ENCODE data around the gene ATG10.
"Not testable (repeated sequence)": the region's sequence is repeated elsewhere in the genome, so short reads cannot be mapped to it uniquely, and the experiment has no call there.

The ATG10 gene

DNA sequence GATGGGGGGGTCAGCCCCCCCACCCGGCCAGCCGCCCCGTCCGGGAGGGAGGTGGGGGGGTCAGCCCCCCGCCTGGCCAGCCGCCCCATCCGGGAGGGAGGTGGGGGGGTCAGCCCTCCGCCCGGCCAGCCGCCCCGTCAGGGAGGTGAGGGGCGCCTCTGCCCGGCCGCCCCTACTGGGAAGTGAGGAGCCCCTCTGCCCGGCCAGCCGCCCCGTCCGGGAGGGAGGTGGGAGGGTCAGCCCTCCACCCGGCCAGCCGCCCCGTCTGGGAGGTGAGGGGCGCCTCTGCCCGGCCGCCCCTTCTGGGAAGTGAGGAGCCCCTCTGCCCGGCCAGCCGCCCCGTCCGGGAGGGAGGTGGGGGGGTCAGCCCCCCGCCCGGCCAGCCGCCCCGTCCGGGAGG is 168.0 kb downstream of the ATG10 start:
- not testable (repeated sequence) for H3K9ac ChIP-seq (ENCODE audit: low read depth, low read length); H3K4me2 ChIP-seq (ENCODE audit: low read length); H3K4me3 ChIP-seq (ENCODE audit: low read length); H3K9me3 ChIP-seq (replicated peaks; ENCODE audit: low read length); H3K4me1 ChIP-seq (ENCODE audit: control insufficient read depth, insufficient read depth, low read length); H3K27me3 ChIP-seq (ENCODE audit: control insufficient read depth, insufficient read depth, low read length); H3K36me3 ChIP-seq (ENCODE audit: insufficient read depth, low read length)

DNA sequence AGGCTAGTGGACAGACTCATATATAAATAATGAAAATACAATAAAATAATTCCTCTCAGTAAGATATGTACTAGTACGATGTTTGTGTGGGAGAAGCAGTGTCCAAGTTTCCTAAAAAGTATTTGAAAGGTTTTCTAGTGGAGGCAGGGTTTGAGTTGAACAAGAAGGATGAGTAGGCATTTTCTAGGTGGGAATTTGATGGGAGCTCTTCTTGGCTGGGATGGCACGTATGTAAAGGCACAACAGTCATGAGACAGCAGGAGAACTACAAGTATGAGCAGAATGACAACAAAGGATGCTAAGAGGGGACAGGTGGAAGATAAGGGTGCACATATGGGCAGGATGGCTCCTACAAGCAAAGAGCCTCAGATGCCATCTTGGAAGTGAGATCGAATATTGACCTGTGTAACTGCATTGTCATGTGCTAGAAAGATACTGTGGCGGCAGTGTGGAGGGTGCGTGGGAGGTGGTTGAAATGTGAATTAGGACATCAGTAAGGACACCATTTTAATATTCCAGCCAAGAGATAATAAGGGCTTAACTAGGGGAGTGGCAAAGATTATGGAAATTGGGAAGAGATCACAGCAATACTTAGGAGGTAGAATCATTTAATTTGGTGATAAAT is 170.5 kb downstream of the ATG10 start:
- Histone ChIP-seq H3K9me3 (replicated peaks; ENCODE audit: low read length) (no peaks in the 10 kb centered on the region), H3K36me3 (ENCODE audit: insufficient read depth, low read length) (no peaks in the 10 kb centered on the region), H3K4me1 (ENCODE audit: control insufficient read depth, insufficient read depth, low read length) (no peaks in the 10 kb centered on the region)

DNA sequence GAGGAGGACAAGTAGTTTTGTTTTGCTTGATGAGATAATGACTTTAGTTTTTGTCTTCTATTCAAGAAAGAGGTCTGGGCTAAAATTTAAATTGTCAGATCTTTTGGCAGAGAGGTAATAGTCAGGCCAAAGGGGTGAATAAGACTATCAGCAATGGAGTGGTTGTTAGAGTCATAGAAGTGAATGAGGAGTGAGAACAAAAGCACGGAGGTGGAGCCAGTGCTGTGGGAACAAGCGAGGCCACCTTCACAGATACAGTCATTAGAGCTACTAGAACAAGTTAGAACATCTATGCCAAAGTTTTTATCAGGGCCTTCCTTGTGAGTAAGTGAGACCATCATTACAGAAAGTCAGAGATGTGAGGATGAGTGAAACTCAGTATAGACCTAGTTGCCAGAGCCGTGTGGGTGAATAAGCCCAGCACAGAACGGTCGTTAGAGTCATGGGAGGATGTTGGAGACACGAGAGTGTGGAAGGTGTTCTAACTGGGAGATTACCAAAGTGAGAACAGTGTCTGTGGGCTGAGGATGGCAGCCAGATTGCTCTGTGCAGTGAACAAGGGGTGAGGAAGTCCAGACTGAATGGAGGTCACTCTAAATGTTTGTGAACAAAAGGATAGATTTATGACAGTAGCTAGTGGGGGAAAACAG is 171.2 kb downstream of the ATG10 start:
- no peak overlapping the region for H3K4me2 ChIP-seq (ENCODE audit: low read length)
- no peak overlapping the region for H3K4me3 ChIP-seq (ENCODE audit: low read length)
- H3K27me3 ChIP-seq (ENCODE audit: control insufficient read depth, insufficient read depth, low read length): no peaks in the 10 kb centered on the region
- no peaks in the 10 kb centered on the region for H3K36me3 ChIP-seq (ENCODE audit: insufficient read depth, low read length)
- no peaks in the 10 kb centered on the region for H3K9me3 ChIP-seq (replicated peaks; ENCODE audit: low read length)
- peaks cover 3% of the 10 kb centered on the region for H3K4me1 ChIP-seq (ENCODE audit: control insufficient read depth, insufficient read depth, low read length)
- no peak overlapping the region for H3K9ac ChIP-seq (ENCODE audit: low read depth, low read length)

More for the DNA sequence above, 170.5 kb downstream of the ATG10 start:
- H3K4me2 ChIP-seq (ENCODE audit: low read length): no peak overlapping the region
- H3K4me3 ChIP-seq (ENCODE audit: low read length): no peak overlapping the region
- no peaks in the 10 kb centered on the region for H3K27me3 ChIP-seq (ENCODE audit: control insufficient read depth, insufficient read depth, low read length)
- H3K9ac ChIP-seq (ENCODE audit: low read depth, low read length): no peak overlapping the region

DNA sequence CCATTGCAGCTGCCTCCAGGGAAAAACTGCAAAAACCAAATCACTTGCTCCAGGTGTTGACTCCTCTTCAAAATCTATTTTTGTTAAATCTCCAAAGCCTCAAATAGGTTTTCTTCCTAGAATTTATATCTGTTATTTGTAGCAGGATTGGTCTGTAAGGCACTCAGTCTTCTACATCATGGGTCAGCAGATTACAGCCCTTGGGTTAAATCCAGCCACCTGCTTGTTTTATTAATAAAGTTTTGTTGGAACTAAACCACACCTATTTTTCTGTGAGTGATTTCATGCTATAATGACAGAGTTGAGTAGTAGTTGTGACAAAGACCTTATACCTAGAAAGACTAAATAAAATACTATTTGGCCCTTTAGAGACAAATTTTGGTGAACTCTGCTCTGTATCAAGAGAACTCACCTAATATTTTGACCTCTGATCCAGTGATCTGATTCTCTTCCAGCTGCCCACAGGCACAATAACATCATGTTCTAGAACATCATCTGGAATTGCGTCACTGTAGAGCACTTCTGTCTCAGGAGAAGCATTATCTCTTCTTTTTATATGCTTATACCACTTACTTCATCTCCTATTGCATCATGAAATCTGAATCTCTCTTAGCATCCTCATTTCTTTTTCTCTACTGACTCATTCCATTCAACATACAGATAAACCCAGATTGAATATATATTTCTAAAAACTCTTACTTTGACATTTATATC is 176.2 kb downstream of the ATG10 start:
- Histone ChIP-seq H3K36me3 (ENCODE audit: insufficient read depth, low read length) (no peaks in the 10 kb centered on the region), H3K4me2 (ENCODE audit: low read length) (no peak overlapping the region), H3K4me3 (ENCODE audit: low read length) (no peak overlapping the region), H3K9me3 (replicated peaks; ENCODE audit: low read length) (no peaks in the 10 kb centered on the region), H3K9ac (ENCODE audit: low read depth, low read length) (no peak overlapping the region), H3K4me1 (ENCODE audit: control insufficient read depth, insufficient read depth, low read length) (peaks cover 19% of the 10 kb centered on the region), H3K27me3 (ENCODE audit: control insufficient read depth, insufficient read depth, low read length) (no peaks in the 10 kb centered on the region)

DNA sequence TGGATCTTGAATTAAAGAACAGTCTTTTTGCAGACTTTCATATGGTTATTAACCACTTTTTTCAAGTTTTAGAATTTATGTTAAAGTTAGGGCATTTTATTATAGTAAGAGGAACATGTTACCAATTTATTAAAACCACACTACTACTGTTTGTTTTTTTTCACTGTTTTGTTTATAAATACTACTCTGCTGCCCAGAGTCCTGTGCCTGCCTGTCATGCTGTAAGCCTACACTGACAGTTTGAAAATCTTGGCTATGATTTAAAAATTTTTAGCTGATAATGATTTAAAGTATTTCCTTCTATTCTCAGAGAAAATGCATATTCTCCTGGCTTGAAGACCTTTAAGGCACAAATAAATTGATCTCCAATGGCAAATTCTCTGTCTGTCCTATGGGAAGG is 177.6 kb downstream of the ATG10 start:
- Histone ChIP-seq H3K9ac (ENCODE audit: low read depth, low read length) (no peak overlapping the region), H3K36me3 (ENCODE audit: insufficient read depth, low read length) (no peaks in the 10 kb centered on the region), H3K4me2 (ENCODE audit: low read length) (no peak overlapping the region), H3K4me1 (ENCODE audit: control insufficient read depth, insufficient read depth, low read length) (peaks cover 19% of the 10 kb centered on the region), H3K27me3 (ENCODE audit: control insufficient read depth, insufficient read depth, low read length) (no peaks in the 10 kb centered on the region), H3K9me3 (replicated peaks; ENCODE audit: low read length) (no peaks in the 10 kb centered on the region), H3K4me3 (ENCODE audit: low read length) (no peak overlapping the region)

DNA sequence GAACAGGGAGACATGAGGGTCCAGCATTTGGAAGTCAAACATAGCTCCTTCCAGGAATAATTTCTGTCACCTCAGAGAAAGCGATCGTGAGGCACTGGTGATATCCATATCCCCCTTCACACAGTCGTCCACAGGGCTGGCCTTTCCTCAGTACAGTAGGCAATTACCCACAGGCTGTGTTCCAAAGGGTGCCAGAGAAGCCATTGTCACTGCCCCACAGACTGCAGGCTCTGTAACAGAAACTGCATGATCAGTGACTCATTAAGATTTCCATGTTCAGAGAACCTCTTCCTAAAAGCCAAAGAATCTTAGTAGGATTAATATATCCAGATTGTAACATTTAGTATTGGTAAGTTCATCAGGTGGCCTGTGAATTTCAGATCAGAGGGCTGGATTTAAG is 178.7 kb downstream of the ATG10 start:
- Histone ChIP-seq H3K36me3 (ENCODE audit: insufficient read depth, low read length) (no peaks in the 10 kb centered on the region), H3K27me3 (ENCODE audit: control insufficient read depth, insufficient read depth, low read length) (no peaks in the 10 kb centered on the region), H3K9ac (ENCODE audit: low read depth, low read length) (no peak overlapping the region), H3K4me2 (ENCODE audit: low read length) (no peak overlapping the region), H3K4me3 (ENCODE audit: low read length) (no peak overlapping the region), H3K9me3 (replicated peaks; ENCODE audit: low read length) (no peaks in the 10 kb centered on the region), H3K4me1 (ENCODE audit: control insufficient read depth, insufficient read depth, low read length) (peaks cover 19% of the 10 kb centered on the region)

DNA sequence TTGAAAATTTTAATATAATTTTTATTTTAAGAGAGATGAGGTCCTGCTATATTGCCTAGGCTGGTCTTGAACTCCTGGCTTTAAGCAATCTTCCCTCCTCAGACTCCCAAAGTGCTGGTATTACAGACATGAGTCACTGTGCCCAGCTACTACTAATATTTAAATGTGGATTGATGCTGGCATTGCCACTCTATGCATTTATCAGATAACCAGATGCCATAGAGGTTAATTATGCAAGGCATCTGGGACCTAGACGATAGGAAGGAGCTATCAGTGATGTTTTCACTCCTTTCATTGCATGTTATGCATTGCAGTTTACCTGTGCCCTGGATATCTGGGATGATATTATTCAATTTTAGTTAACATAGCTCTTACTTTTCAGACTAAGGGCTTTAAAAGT is 179.4 kb downstream of the ATG10 start:
- no peak overlapping the region for H3K9ac ChIP-seq (ENCODE audit: low read depth, low read length)
- H3K9me3 ChIP-seq (replicated peaks; ENCODE audit: low read length): no peaks in the 10 kb centered on the region
- H3K27me3 ChIP-seq (ENCODE audit: control insufficient read depth, insufficient read depth, low read length): no peaks in the 10 kb centered on the region
- no peak overlapping the region for H3K4me2 ChIP-seq (ENCODE audit: low read length)
- peaks cover 19% of the 10 kb centered on the region for H3K4me1 ChIP-seq (ENCODE audit: control insufficient read depth, insufficient read depth, low read length)
- no peaks in the 10 kb centered on the region for H3K36me3 ChIP-seq (ENCODE audit: insufficient read depth, low read length)
- H3K4me3 ChIP-seq (ENCODE audit: low read length): no peak overlapping the region

DNA sequence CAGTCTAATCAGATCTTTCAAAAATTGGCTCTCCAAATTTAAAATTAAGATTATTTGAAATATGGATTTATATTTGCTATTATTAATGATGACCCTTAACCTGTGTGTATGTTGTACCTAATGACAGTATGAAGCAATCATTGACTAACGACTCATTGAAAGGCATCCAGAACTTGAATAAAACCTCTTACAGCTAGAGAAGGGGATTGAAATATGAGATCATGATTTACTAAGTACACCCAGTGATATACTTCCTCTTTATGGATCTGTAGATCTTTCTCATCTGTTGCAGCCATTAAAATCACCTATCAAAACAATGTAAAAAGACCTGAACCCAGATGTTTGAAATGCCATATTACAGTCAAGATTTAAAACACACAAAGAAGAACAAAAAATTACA is 179.8 kb downstream of the ATG10 start:
- H3K9ac ChIP-seq (ENCODE audit: low read depth, low read length): no peak overlapping the region

DNA sequence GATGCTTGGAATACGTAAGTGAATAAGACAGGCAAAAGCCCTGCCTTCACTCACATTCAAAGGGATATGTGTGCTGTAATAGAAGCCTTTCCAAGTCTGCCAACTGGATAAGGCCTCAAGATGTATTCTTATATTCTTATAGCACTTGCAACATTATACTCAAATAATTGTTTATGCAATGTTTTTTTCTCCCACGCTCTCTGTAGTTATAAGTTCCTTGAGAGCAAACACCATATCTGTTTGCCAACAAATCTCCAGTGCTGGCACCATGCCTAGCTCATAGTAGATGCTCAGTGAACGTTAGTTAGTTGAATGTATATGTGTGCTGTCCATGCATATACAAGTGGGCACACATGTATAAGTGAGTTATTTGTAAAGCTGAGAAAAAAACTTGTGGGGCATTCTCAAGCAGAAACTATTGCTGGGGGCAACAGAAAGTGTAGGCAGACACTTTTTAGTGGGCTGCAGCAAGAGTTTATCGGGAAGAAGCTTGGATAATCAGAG is 181.2 kb downstream of the ATG10 start:
- Histone ChIP-seq H3K9me3 (replicated peaks; ENCODE audit: low read length) (no peaks in the 10 kb centered on the region), H3K9ac (ENCODE audit: low read depth, low read length) (no peak overlapping the region), H3K4me3 (ENCODE audit: low read length) (no peak overlapping the region), H3K27me3 (ENCODE audit: control insufficient read depth, insufficient read depth, low read length) (no peaks in the 10 kb centered on the region), H3K36me3 (ENCODE audit: insufficient read depth, low read length) (no peaks in the 10 kb centered on the region), H3K4me1 (ENCODE audit: control insufficient read depth, insufficient read depth, low read length) (peaks cover 16% of the 10 kb centered on the region), H3K4me2 (ENCODE audit: low read length) (no peak overlapping the region)

More for the DNA sequence above, 179.8 kb downstream of the ATG10 start:
- no peaks in the 10 kb centered on the region for H3K27me3 ChIP-seq (ENCODE audit: control insufficient read depth, insufficient read depth, low read length)
- no peak overlapping the region for H3K4me3 ChIP-seq (ENCODE audit: low read length)
- no peak overlapping the region for H3K4me2 ChIP-seq (ENCODE audit: low read length)
- H3K9me3 ChIP-seq (replicated peaks; ENCODE audit: low read length): no peaks in the 10 kb centered on the region
- H3K36me3 ChIP-seq (ENCODE audit: insufficient read depth, low read length): no peaks in the 10 kb centered on the region
- peaks cover 19% of the 10 kb centered on the region for H3K4me1 ChIP-seq (ENCODE audit: control insufficient read depth, insufficient read depth, low read length)

DNA sequence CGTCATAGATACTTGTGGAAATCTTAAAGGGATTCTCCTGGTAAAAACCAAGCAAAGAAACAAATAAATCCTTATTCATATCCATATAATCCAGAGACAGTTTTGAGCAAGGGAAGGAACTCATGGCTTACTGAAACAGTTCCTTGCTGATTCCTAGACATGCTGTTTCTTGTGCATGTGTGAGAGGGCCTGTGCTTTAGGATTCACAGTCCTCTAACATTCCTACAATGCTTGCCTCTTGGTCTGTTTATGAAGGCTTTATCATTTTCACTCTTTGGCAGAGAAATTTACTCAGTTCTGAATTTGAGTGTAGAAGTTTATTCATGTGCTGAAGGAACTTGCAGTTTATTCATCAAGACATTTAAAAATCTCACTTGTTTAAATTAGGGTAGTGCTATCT is 183.0 kb downstream of the ATG10 start:
- Histone ChIP-seq H3K4me3 (ENCODE audit: low read length) (no peak overlapping the region), H3K9me3 (replicated peaks; ENCODE audit: low read length) (no peaks in the 10 kb centered on the region), H3K4me2 (ENCODE audit: low read length) (no peak overlapping the region), H3K9ac (ENCODE audit: low read depth, low read length) (no peak overlapping the region), H3K4me1 (ENCODE audit: control insufficient read depth, insufficient read depth, low read length) (peaks cover 12% of the 10 kb centered on the region), H3K27me3 (ENCODE audit: control insufficient read depth, insufficient read depth, low read length) (no peaks in the 10 kb centered on the region), H3K36me3 (ENCODE audit: insufficient read depth, low read length) (no peaks in the 10 kb centered on the region)

DNA sequence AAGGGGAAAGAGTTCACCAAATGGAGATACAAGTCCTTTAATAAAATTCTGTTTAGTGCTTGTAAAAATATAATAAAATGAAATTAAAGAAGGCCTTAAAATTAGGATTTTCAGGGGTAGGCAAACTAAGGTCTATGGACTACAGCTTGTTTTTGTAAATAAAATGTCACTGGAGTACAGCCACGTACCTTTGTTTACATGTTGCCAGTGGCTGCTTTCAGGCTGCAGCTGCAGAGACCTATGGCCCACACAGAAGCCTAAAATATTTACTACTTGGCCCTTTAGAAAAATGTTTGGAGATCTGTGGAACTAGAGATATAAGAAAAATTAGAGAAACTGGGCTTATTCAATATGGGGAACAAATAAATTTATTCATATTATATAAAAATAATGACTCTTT is 183.5 kb downstream of the ATG10 start:
- H3K4me1 ChIP-seq (ENCODE audit: control insufficient read depth, insufficient read depth, low read length): peaks cover 12% of the 10 kb centered on the region
- no peaks in the 10 kb centered on the region for H3K27me3 ChIP-seq (ENCODE audit: control insufficient read depth, insufficient read depth, low read length)
- H3K9me3 ChIP-seq (replicated peaks; ENCODE audit: low read length): no peaks in the 10 kb centered on the region
- no peaks in the 10 kb centered on the region for H3K36me3 ChIP-seq (ENCODE audit: insufficient read depth, low read length)
- H3K9ac ChIP-seq (ENCODE audit: low read depth, low read length): no peak overlapping the region
- H3K4me3 ChIP-seq (ENCODE audit: low read length): no peak overlapping the region
- no peak overlapping the region for H3K4me2 ChIP-seq (ENCODE audit: low read length)
